Thoracic aorta (tissue), 2 donors: ENCODE data around the gene PLEKHN1. TPM values are rescaled to one million over a fixed set of nuclear protein-coding genes. Genes with fewer than 3 reads are reported as not detected.

Experiments
- ATAC-seq: fragments of 150-250 bp; one replicate; pipeline ENCODE4 v1.8.0; 2017; ENCODE audit warnings: low read depth; ENCODE audit not compliant: insufficient number of reproducible peaks, low FRiP score
- DNase-seq: peaks from one replicate; pipeline ENCODE4 v3.0.0-alpha.2; 2020; ENCODE audit warnings: low spot score
- H3K27ac ChIP-seq, 2 donors: fragments of 200-600 bp; sonication (generic); 1 replicate in 1 of 2; 2 replicates in 1 of 2; pipeline ENCODE4 v1.5.1; 2016; ENCODE audit warnings: mild to moderate bottlenecking in 2 of 2, moderate library complexity in 2 of 2
- H3K27me3 ChIP-seq: fragments of 200-600 bp; sonication (generic); replicated peaks from 2 replicates; pipeline ENCODE4 v1.6.0; 2016; ENCODE audit warnings: mild to moderate bottlenecking; ENCODE audit not compliant: insufficient read depth
- H3K36me3 ChIP-seq: fragments of 200-600 bp; sonication (generic); one replicate; pipeline ENCODE4 v1.5.1; 2016
- H3K4me1 ChIP-seq, 2 donors: fragments of 200-600 bp; sonication (generic); 1 replicate in 1 of 2; 2 replicates in 1 of 2; pipeline versions ENCODE4 v1.5.1 to v1.6.0; 2016; ENCODE audit warnings: low read depth in 2 of 2, mild to moderate bottlenecking in 1 of 2; ENCODE audit not compliant: control insufficient read depth in 1 of 2
- H3K4me3 ChIP-seq: fragments of 200-600 bp; sonication (generic); 2 replicates; pipeline ENCODE4 v1.5.1; 2016; ENCODE audit warnings: mild to moderate bottlenecking
- H3K9me3 ChIP-seq: fragments of 200-600 bp; sonication (generic); 2 replicates; pipeline ENCODE4 v1.5.1; 2016
- total RNA-seq, 2 donors: library from RNA; depleted of rRNA; stranded (reverse); fragments of >200 nt; gene quantifications; one replicate each; pipeline versions ENCODE4 v1.1.0 to v1.2.3, GENCODE V29; 2016
- TF ChIP-seq, protein P1 (sequence below): fragments of 200-600 bp; sonication (generic); IDR thresholded peaks from one replicate; pipeline ENCODE4 v1.5.1; 2019; ENCODE audit warnings: antibody characterized with exemption

The PLEKHN1 gene
- total RNA-seq, 2 donors from 2014 or later: 0.27 TPM; not detected in 1

DNA sequence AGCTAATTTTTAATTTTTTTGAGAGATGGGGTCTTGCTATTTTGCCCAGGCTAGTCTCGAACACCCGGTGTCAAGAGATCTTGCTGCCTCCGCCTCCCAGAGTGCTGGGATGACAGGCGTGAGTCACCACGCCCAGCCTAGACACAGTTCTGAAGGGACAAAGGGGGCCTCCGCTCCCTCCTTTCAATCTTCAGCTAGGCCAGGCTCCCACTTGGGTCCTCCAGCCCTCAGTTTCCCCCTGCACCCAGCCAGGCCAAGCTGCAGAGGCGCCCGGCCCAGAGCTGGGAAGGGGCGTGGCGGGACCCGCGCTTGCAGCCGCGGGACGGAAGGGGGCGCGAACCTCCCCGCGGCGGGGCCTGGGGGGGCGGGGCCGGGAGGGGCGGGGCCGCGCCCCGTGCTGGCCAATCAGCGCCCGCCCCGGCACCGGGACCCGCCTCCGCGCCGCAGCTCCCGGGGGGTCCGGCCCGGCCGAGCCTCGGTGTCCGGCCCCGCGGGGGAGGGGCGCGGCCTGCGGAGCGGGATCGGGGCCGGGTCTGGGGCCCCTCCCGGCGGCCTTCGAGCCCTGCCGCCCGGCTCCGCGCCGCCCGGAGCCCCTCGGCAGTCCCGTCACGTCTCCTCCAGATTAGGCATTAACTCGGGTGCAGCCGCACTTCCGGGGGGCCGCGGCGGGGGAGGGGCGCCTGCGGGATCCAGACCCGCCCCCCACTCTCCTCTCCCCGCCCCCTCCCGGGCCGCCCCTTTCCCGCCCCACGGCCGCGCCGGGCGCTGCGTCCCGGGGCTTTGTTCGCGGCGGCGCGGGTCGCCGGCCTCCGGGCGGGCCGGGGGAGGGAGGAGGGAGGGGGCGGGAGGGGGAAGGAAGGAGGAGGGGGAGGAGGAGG is 53.1 kb downstream of the PLEKHN1 start:
- Histone ChIP-seq H3K27me3 (no peaks in the 10 kb centered on the region), H3K36me3 (no peaks in the 10 kb centered on the region), H3K27ac (no peak overlapping the region), H3K4me1 (peaks cover 8 to 24% of the 10 kb centered on the region in 2 donors), H3K9me3 (no peaks in the 10 kb centered on the region), H3K4me3 (peak overlapping the region; percentile 86)
- TF ChIP-seq, protein P1, sequence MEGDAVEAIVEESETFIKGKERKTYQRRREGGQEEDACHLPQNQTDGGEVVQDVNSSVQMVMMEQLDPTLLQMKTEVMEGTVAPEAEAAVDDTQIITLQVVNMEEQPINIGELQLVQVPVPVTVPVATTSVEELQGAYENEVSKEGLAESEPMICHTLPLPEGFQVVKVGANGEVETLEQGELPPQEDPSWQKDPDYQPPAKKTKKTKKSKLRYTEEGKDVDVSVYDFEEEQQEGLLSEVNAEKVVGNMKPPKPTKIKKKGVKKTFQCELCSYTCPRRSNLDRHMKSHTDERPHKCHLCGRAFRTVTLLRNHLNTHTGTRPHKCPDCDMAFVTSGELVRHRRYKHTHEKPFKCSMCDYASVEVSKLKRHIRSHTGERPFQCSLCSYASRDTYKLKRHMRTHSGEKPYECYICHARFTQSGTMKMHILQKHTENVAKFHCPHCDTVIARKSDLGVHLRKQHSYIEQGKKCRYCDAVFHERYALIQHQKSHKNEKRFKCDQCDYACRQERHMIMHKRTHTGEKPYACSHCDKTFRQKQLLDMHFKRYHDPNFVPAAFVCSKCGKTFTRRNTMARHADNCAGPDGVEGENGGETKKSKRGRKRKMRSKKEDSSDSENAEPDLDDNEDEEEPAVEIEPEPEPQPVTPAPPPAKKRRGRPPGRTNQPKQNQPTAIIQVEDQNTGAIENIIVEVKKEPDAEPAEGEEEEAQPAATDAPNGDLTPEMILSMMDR: peak; percentile 49
- no peak for DNase-seq
- peak; percentile 87 for ATAC-seq

DNA sequence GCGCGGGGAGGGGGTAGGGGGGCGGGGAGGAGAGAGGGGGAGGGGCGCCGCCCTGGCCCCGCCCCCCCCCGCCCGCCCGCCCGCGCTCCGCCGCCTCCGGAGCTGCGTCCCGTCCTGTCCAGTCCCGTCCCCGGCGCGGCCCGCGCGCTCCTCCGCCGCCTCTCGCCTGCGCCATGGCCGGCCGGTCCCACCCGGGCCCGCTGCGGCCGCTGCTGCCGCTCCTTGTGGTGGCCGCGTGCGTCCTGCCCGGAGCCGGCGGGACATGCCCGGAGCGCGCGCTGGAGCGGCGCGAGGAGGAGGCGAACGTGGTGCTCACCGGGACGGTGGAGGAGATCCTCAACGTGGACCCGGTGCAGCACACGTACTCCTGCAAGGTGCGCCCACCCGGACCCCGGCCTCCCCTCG is 53.7 kb downstream of the PLEKHN1 start, which contains the start of gene AGRN:
Gene AGRN, plus strand, starts transcription at position 121 of the 405 bp plus-strand sequence. Its CDS starts 53 bp downstream, at position 174.
- Histone ChIP-seq H3K27me3 (no peaks in the 10 kb centered on the region), H3K9me3 (no peaks in the 10 kb centered on the region), H3K36me3 (no peaks in the 10 kb centered on the region), H3K4me3 (peak within 1 kb of the TSS; percentile 86), H3K4me1 (peaks cover 8 to 17% of the 10 kb centered on the region in 2 donors), H3K27ac (no peak within 1 kb of the TSS)
- TF ChIP-seq, protein P1: no peak
- ATAC-seq (no peak), DNase-seq (no peak)

- no peak for ATAC-seq
- DNase-seq: no peak
- no peak overlapping the region for H3K27ac ChIP-seq
These were observed 54.2 kb downstream of the PLEKHN1 start for GRCh38 chr1:1020415-1021009.

GRCh38 chr1:1021010-1021919 is 55.0 kb downstream of the PLEKHN1 start:
- no peak for ATAC-seq
- peaks cover 8 to 17% of the 10 kb centered on the region in 2 donors for H3K4me1 ChIP-seq
- TF ChIP-seq, protein P1: no peak
- no peak for DNase-seq
- H3K4me3 ChIP-seq: peak overlapping the region; percentile 86
- H3K27me3 ChIP-seq: no peaks in the 10 kb centered on the region
- H3K36me3 ChIP-seq: no peaks in the 10 kb centered on the region
- no peaks in the 10 kb centered on the region for H3K9me3 ChIP-seq
- H3K27ac ChIP-seq: no peak overlapping the region

More at GRCh38 chr1:1020415-1021009, 54.2 kb downstream of the PLEKHN1 start:
- H3K4me1 ChIP-seq: peaks cover 8 to 17% of the 10 kb centered on the region in 2 donors
- H3K27me3 ChIP-seq: no peaks in the 10 kb centered on the region
- TF ChIP-seq, protein P1: no peak
- H3K4me3 ChIP-seq: peak overlapping the region; percentile 86
- H3K9me3 ChIP-seq: no peaks in the 10 kb centered on the region
- no peaks in the 10 kb centered on the region for H3K36me3 ChIP-seq
